GM18498 (cell line): ENCODE measurements around the gene OPCML.

Experiments
- ATAC-seq: cut with Tn5 transposase; IDR thresholded peaks from one replicate; pipeline ENCODE4 v1.9.1; 2021; ENCODE audit warnings: mild to moderate bottlenecking, moderate library complexity; ENCODE audit not compliant: unreplicated experiment

OPCML gene

GRCh38 chr11:133362916-133363315, 169.4 kb downstream of the OPCML start:
- ATAC-seq = no peak

- no peak for ATAC-seq
These were observed 170.1 kb downstream of the OPCML start for GRCh38 chr11:133362156-133362555.

GRCh38 chr11:133361689-133361994, 170.7 kb downstream of the OPCML start:
- no peak for ATAC-seq

GRCh38 chr11:133360860-133361688, 171.2 kb downstream of the OPCML start:
- ATAC-seq = no peak

- no peak for ATAC-seq
These were observed 177.2 kb downstream of the OPCML start for GRCh38 chr11:133355095-133355494.

- ATAC-seq = no peak
These were observed 178.2 kb downstream of the OPCML start for GRCh38 chr11:133354069-133354468.

GRCh38 chr11:133350045-133350444, 182.3 kb downstream of the OPCML start:
- no peak for ATAC-seq

GRCh38 chr11:133347988-133348387, 184.3 kb downstream of the OPCML start:
- ATAC-seq = no peak

- ATAC-seq = no peak
These were observed 186.2 kb downstream of the OPCML start for GRCh38 chr11:133346137-133346536.

- no peak for ATAC-seq
These were observed 188.3 kb downstream of the OPCML start for GRCh38 chr11:133343951-133344350.

GRCh38 chr11:133339495-133340140, 192.7 kb downstream of the OPCML start:
- ATAC-seq = no peak

GRCh38 chr11:133338588-133338987, 193.7 kb downstream of the OPCML start:
- ATAC-seq = no peak

GRCh38 chr11:133337951-133338418, 194.3 kb downstream of the OPCML start:
- ATAC-seq = no peak

GRCh38 chr11:133337193-133337592, 195.1 kb downstream of the OPCML start:
- ATAC-seq = no peak

GRCh38 chr11:133331031-133331430, 201.3 kb downstream of the OPCML start:
- no peak for ATAC-seq

GRCh38 chr11:133326849-133327248, 205.5 kb downstream of the OPCML start:
- no peak for ATAC-seq

- ATAC-seq = no peak
These were observed 206.0 kb downstream of the OPCML start for GRCh38 chr11:133326332-133326731.

GRCh38 chr11:133325711-133326110, 206.6 kb downstream of the OPCML start:
- ATAC-seq = no peak

- ATAC-seq = no peak
These were observed 208.9 kb downstream of the OPCML start for GRCh38 chr11:133323354-133323753.

GRCh38 chr11:133318221-133318620, 214.1 kb downstream of the OPCML start:
- ATAC-seq = no peak

GRCh38 chr11:133311230-133311629, 221.1 kb downstream of the OPCML start:
- ATAC-seq = no peak

GRCh38 chr11:133306019-133306418, 226.3 kb downstream of the OPCML start:
- ATAC-seq = no peak
